Fibroblast of lung (primary cell): ENCODE results near the gene PLXNA2. TPM values are rescaled to one million over a fixed set of nuclear protein-coding genes. Genes with fewer than 3 reads are reported as not detected.
A peak's percentile ranks its signal among the peaks of the same experiment; 100 is the strongest.

Experiments used
- DNase-seq, 2 donors: peaks; one replicate each; pipeline versions ENCODE4 v3.0.0 to v3.0.0-alpha.2; 2010; ENCODE audit warnings: low read depth in 2 of 2
- H2AFZ ChIP-seq: 2 replicates; pipeline ENCODE4 v1.5.1; 2012; ENCODE audit warnings: low read length, control low read depth, inconsistent platforms
- H3K27ac ChIP-seq: 2 replicates; pipeline ENCODE4 v1.5.1; 2011; ENCODE audit warnings: low read length, control low read depth; ENCODE audit not compliant: insufficient read depth
- H3K27me3 ChIP-seq: 2 replicates; pipeline ENCODE4 v1.5.1; 2011; ENCODE audit warnings: mild to moderate bottlenecking, low read length; ENCODE audit not compliant: control insufficient read depth, insufficient read depth
- H3K36me3 ChIP-seq: 2 replicates; pipeline ENCODE4 v1.5.1; 2011; ENCODE audit warnings: low read length; ENCODE audit not compliant: control insufficient read depth, insufficient read depth
- H3K4me1 ChIP-seq: 2 replicates; pipeline ENCODE4 v1.5.1; 2011; ENCODE audit warnings: low read length; ENCODE audit not compliant: control insufficient read depth, insufficient read depth; ENCODE audit errors: extremely low read depth
- H3K4me2 ChIP-seq: 2 replicates; pipeline ENCODE4 v1.5.1; 2011; ENCODE audit warnings: low read length, control low read depth; ENCODE audit not compliant: insufficient read depth; ENCODE audit errors: extremely low read depth
- H3K4me3 ChIP-seq, 4 experiments: fragments of 200-600 bp in 1 of 4; sonication (generic) in 1 of 4; replicated peaks in 1 of 4; 2 replicates each; pipeline ENCODE4 v1.5.1; 2011 to 2016; ENCODE audit warnings: low read length in 4 of 4, low read depth in 3 of 4, mild to moderate bottlenecking in 3 of 4, control low read depth in 2 of 4, inconsistent platforms in 1 of 4, mixed read lengths in 1 of 4; ENCODE audit not compliant: insufficient read depth in 1 of 4; ENCODE audit errors: control extremely low read depth in 1 of 4
- H3K79me2 ChIP-seq: 2 replicates; pipeline ENCODE4 v1.5.1; 2012; ENCODE audit warnings: mild to moderate bottlenecking, low read length, inconsistent platforms; ENCODE audit not compliant: control insufficient read depth, insufficient read depth
- H3K9ac ChIP-seq: 2 replicates; pipeline ENCODE4 v1.5.1; 2011; ENCODE audit warnings: mild to moderate bottlenecking, low read length, control low read depth; ENCODE audit not compliant: insufficient read depth
- H3K9me3 ChIP-seq: 2 replicates; pipeline ENCODE4 v1.5.1; 2012; ENCODE audit warnings: low read depth, low read length; ENCODE audit not compliant: control insufficient read depth, insufficient read depth
- H4K20me1 ChIP-seq: 2 replicates; pipeline ENCODE4 v1.5.1; 2011; ENCODE audit warnings: low read length; ENCODE audit not compliant: control insufficient read depth, insufficient read depth; ENCODE audit errors: extremely low read depth
- CTCF ChIP-seq, 2 donors: IDR thresholded peaks in 1 of 2; conservative IDR thresholded peaks in 1 of 2; 1 replicate in 1 of 2; 2 replicates in 1 of 2; pipeline ENCODE4 v1.5.1; 2011 to 2012; ENCODE audit warnings: low read length in 2 of 2, control low read depth in 1 of 2, inconsistent platforms in 1 of 2, low read depth in 1 of 2, mild to moderate bottlenecking in 1 of 2
- EZH2 ChIP-seq: IDR thresholded peaks from 2 replicates; pipeline ENCODE4 v1.5.1; 2012; ENCODE audit warnings: low read length, control low read depth, mild to moderate bottlenecking; ENCODE audit errors: missing control alignments
- polyA plus RNA-seq, 2 donors: library from polyadenylated mRNA; depleted of rRNA in 1 of 2; stranded (reverse) in 1 of 2; unstranded in 1 of 2; fragments of >200 nt; gene quantifications; 2 replicates each; pipeline ENCODE4 v1.2.1, GENCODE V29; 2011 to 2012; ENCODE audit warnings: missing spikeins in 1 of 2
- total RNA-seq: library from RNA; depleted of rRNA; stranded (reverse); fragments of >200 nt; gene quantifications from 2 replicates; pipeline ENCODE4 v1.2.1, GENCODE V29; 2014

The PLXNA2 gene
- total and polyA plus RNA-seq, 2 donors (not counting 1 experiment from before 2014, with no cell fraction given): 0.43 to 2.0 TPM

- Histone ChIP-seq H3K9me3 (no peaks in the 10 kb centered on the region), H4K20me1 (no peaks in the 10 kb centered on the region), H3K36me3 (no peaks in the 10 kb centered on the region), H3K79me2 (no peaks in the 10 kb centered on the region), H3K27me3 (no peaks in the 10 kb centered on the region), H3K4me2 (peak overlapping the region; percentile 1), H3K9ac (no peak overlapping the region), H3K4me1 (peaks cover 10% of the 10 kb centered on the region), H2AFZ (no peak overlapping the region), H3K4me3 (no peak overlapping the region), H3K27ac (no peak overlapping the region)
- no peak for TF ChIP-seq CTCF (conservative IDR thresholded peaks at IDR 0.05 in 1 of 2, IDR thresholded peaks at IDR 0.05 in 1 of 2; ENCODE audit: low read depth in 1 of 2, low read length in 2 of 2)
- TF ChIP-seq EZH2: no peak
- peak; percentile 80 to 86 for DNase-seq
Measured at GRCh38 chr1:208231881-208232661, 12.1 kb downstream of the PLXNA2 start.

- H3K27ac ChIP-seq: no peak overlapping the region
- peaks cover 10% of the 10 kb centered on the region for H3K4me1 ChIP-seq
- no peak for TF ChIP-seq EZH2
- TF ChIP-seq CTCF (conservative IDR thresholded peaks at IDR 0.05 in 1 of 2, IDR thresholded peaks at IDR 0.05 in 1 of 2; ENCODE audit: low read depth in 1 of 2, low read length in 2 of 2): no peak
- H4K20me1 ChIP-seq: no peaks in the 10 kb centered on the region
- no peak overlapping the region for H3K4me2 ChIP-seq
- no peaks in the 10 kb centered on the region for H3K9me3 ChIP-seq
- H3K9ac ChIP-seq: no peak overlapping the region
- no peaks in the 10 kb centered on the region for H3K79me2 ChIP-seq
- H3K36me3 ChIP-seq: no peaks in the 10 kb centered on the region
- H3K4me3 ChIP-seq: no peak overlapping the region
- H3K27me3 ChIP-seq: no peaks in the 10 kb centered on the region
- peak in 1 of 2 donors; percentile 44 for DNase-seq
- no peak overlapping the region for H2AFZ ChIP-seq
Measured at GRCh38 chr1:208230668-208231529, 13.3 kb downstream of the PLXNA2 start.

GRCh38 chr1:208228550-208228949 is 15.6 kb downstream of the PLXNA2 start:
- TF ChIP-seq CTCF (conservative IDR thresholded peaks at IDR 0.05 in 1 of 2, IDR thresholded peaks at IDR 0.05 in 1 of 2; ENCODE audit: low read depth in 1 of 2, low read length in 2 of 2) (no peak), EZH2 (no peak)
- Histone ChIP-seq H3K27ac (no peak overlapping the region), H2AFZ (no peak overlapping the region), H3K9ac (no peak overlapping the region), H4K20me1 (no peaks in the 10 kb centered on the region), H3K36me3 (no peaks in the 10 kb centered on the region), H3K4me1 (peaks cover 10% of the 10 kb centered on the region), H3K79me2 (no peaks in the 10 kb centered on the region), H3K4me2 (no peak overlapping the region), H3K9me3 (no peaks in the 10 kb centered on the region), H3K4me3 (no peak overlapping the region), H3K27me3 (no peaks in the 10 kb centered on the region)
- DNase-seq: no peak
